ENCODE results near the gene G2E3.
"Not testable (repeated sequence)": the region's sequence is repeated elsewhere in the genome, so short reads cannot be mapped to it uniquely, and the experiment has no call there.

The G2E3 gene

GRCh38 chr14:30624132-30624423 is 65.1 kb downstream of the G2E3 start:
- Histone ChIP-seq H3K4me3 (ENCODE audit: control insufficient read depth in 1 of 7, extremely low read depth in 1 of 7, insufficient read depth in 4 of 7, low read depth in 2 of 7, low read length in 6 of 7) (peak overlapping the region in 2 of 7 experiments; percentile 24 to 90), H3K27ac (ENCODE audit: insufficient read depth in 1 of 2, low read depth in 1 of 2, low read length in 2 of 2, poor library complexity in 1 of 2, severe bottlenecking in 2 of 2) (no peak overlapping the region), H3K36me3 (ENCODE audit: control insufficient read depth in 4 of 4, insufficient read depth in 4 of 4, low read length in 3 of 4) (peaks cover 0 to 7% (median 1%) of the 10 kb centered on the region in 4 experiments), H3K9me3 (ENCODE audit: control extremely low read depth in 1 of 5, control insufficient read depth in 4 of 5, insufficient read depth in 2 of 5, low read depth in 1 of 5, low read length in 4 of 5) (no peaks in the 10 kb centered on the region), H3K4me1 (ENCODE audit: control extremely low read depth in 1 of 4, control insufficient read depth in 4 of 4, insufficient read depth in 4 of 4, low read length in 3 of 4) (peaks cover 6 to 31% (median 15%) of the 10 kb centered on the region in 4 experiments), H3K27me3 (replicated peaks in 2 of 5; ENCODE audit: control insufficient read depth in 4 of 5, insufficient read depth in 5 of 5, low read length in 4 of 5) (no peaks in the 10 kb centered on the region)
- ChIA-PET POLR2A (no interaction called here), CTCF (no interaction called here)
- DNase-seq: no peak
- WGBS (ENCODE audit: insufficient coverage): 97% methylated on average over 4 of the region's 5 CpGs

DNA sequence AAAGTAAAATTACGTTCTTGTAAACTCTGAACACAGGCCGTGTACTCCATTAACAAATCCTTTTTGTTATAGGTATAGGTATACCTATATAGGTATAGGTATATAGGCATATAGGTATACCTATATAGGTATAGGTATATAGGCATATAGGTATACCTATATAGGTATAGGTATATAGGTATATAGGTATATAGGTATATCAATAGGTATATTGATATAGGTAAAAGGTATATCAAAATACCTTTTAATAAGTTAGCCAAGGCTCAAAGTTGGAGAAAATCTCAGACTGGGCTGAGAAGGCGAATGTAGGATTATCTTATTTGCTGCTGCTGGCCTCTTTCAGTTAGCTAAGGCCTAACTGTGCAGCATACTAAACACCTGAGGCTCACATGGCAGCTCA is 66.6 kb downstream of the G2E3 start:
- Histone ChIP-seq H3K4me3 (ENCODE audit: control insufficient read depth in 1 of 7, extremely low read depth in 1 of 7, insufficient read depth in 4 of 7, low read depth in 2 of 7, low read length in 6 of 7) (no peak overlapping the region), H3K9me3 (ENCODE audit: control extremely low read depth in 1 of 5, control insufficient read depth in 4 of 5, insufficient read depth in 2 of 5, low read depth in 1 of 5, low read length in 4 of 5) (no peaks in the 10 kb centered on the region), H3K36me3 (ENCODE audit: control insufficient read depth in 4 of 4, insufficient read depth in 4 of 4, low read length in 3 of 4) (peaks cover 0 to 7% (median 2%) of the 10 kb centered on the region in 4 experiments), H3K27me3 (replicated peaks in 2 of 5; ENCODE audit: control insufficient read depth in 4 of 5, insufficient read depth in 5 of 5, low read length in 4 of 5) (no peaks in the 10 kb centered on the region), H3K27ac (ENCODE audit: insufficient read depth in 1 of 2, low read depth in 1 of 2, low read length in 2 of 2, poor library complexity in 1 of 2, severe bottlenecking in 2 of 2) (no peak overlapping the region), H3K4me1 (ENCODE audit: control extremely low read depth in 1 of 4, control insufficient read depth in 4 of 4, insufficient read depth in 4 of 4, low read length in 3 of 4) (peaks cover 6 to 31% (median 15%) of the 10 kb centered on the region in 4 experiments)
- WGBS (ENCODE audit: insufficient coverage): 100% methylated on average over 1 of the region's 3 CpGs
- ChIA-PET CTCF (no interaction called here), POLR2A (no interaction called here)
- DNase-seq: no peak

DNA sequence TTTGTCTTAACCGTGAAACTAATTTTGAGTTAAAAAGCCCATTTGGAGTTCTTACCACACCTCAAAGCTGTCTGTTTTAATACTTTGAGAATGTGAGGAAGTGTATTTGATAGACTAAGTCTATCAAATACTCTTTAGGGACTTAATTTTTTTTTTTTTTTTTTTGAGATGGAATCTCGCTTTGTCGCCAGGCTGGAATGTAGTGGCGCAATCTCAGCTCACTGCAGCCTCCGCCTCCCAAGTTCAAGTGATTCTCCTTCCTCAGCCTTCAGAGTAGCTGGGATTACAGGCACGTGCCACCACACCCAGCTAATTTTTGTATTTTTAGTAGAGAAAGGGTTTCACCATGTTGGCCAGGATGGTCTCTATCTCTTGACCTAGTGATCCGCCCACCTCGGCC is 70.5 kb downstream of the G2E3 start:
- H3K27me3 ChIP-seq (replicated peaks in 2 of 5; ENCODE audit: control insufficient read depth in 4 of 5, insufficient read depth in 5 of 5, low read length in 4 of 5); DNase-seq; H3K27ac ChIP-seq (ENCODE audit: insufficient read depth in 1 of 2, low read depth in 1 of 2, low read length in 2 of 2, poor library complexity in 1 of 2, severe bottlenecking in 2 of 2); H3K4me3 ChIP-seq (ENCODE audit: control insufficient read depth in 1 of 7, extremely low read depth in 1 of 7, insufficient read depth in 4 of 7, low read depth in 2 of 7, low read length in 6 of 7); H3K9me3 ChIP-seq (ENCODE audit: control extremely low read depth in 1 of 5, control insufficient read depth in 4 of 5, insufficient read depth in 2 of 5, low read depth in 1 of 5, low read length in 4 of 5); H3K4me1 ChIP-seq (ENCODE audit: control extremely low read depth in 1 of 4, control insufficient read depth in 4 of 4, insufficient read depth in 4 of 4, low read length in 3 of 4); POLR2A ChIA-PET; CTCF ChIA-PET: not testable (repeated sequence)
- peaks cover 0 to 18% (median 11%) of the 10 kb centered on the region in 4 experiments for H3K36me3 ChIP-seq (ENCODE audit: control insufficient read depth in 4 of 4, insufficient read depth in 4 of 4, low read length in 3 of 4)
- 100% methylated on average over 3 of the region's 8 CpGs for WGBS (ENCODE audit: insufficient coverage)

DNA sequence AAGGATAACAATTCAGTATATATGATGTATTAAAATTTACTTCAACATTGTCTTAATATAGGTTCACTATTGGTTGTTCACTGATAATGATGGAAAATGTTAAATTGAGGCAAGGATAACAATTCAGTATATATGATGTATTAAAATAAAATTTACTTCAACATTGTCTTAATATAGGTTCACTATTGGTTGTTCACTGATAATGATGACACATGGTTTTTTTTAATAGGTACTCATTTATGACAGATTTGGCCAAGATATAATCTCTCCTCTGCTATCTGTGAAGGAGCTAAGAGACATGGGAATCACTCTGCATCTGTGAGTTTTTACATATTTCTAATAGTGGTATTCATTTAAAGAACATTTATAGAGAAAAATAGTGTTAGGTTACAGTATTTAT is 71.3 kb downstream of the G2E3 start:
- Histone ChIP-seq H3K4me1 (ENCODE audit: control extremely low read depth in 1 of 4, control insufficient read depth in 4 of 4, insufficient read depth in 4 of 4, low read length in 3 of 4) (peaks cover 0 to 3% (median 0%) of the 10 kb centered on the region in 4 experiments), H3K27ac (ENCODE audit: insufficient read depth in 1 of 2, low read depth in 1 of 2, low read length in 2 of 2, poor library complexity in 1 of 2, severe bottlenecking in 2 of 2) (no peak overlapping the region), H3K4me3 (ENCODE audit: control insufficient read depth in 1 of 7, extremely low read depth in 1 of 7, insufficient read depth in 4 of 7, low read depth in 2 of 7, low read length in 6 of 7) (no peak overlapping the region), H3K9me3 (ENCODE audit: control extremely low read depth in 1 of 5, control insufficient read depth in 4 of 5, insufficient read depth in 2 of 5, low read depth in 1 of 5, low read length in 4 of 5) (no peaks in the 10 kb centered on the region), H3K27me3 (replicated peaks in 2 of 5; ENCODE audit: control insufficient read depth in 4 of 5, insufficient read depth in 5 of 5, low read length in 4 of 5) (no peaks in the 10 kb centered on the region), H3K36me3 (ENCODE audit: control insufficient read depth in 4 of 4, insufficient read depth in 4 of 4, low read length in 3 of 4) (peaks cover 4 to 26% (median 16%) of the 10 kb centered on the region in 4 experiments)
- CTCF ChIA-PET: no interaction called here
- POLR2A ChIA-PET: no interaction called here
- DNase-seq: no peak

DNA sequence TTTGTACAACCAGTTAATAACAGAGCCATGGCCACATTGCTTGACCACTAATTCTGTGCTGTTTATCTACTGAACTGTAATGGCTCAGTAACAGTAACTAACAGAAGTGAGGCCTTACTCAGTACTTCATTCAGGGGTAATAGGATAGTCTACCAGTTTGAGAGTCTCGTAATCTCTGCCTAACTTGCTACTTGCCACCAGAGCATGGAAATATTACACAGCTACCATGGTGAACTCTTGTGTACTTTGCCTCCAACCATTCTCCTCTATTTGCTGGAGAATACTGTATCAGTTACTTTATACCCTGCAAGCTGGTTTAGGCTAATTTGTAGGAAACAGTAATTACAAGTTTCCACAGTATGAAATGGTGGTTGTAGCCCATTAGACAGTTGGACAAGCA is 73.8 kb downstream of the G2E3 start:
- H3K36me3 ChIP-seq (ENCODE audit: control insufficient read depth in 4 of 4, insufficient read depth in 4 of 4, low read length in 3 of 4): peaks cover 10 to 48% (median 20%) of the 10 kb centered on the region in 4 experiments
- no peaks in the 10 kb centered on the region for H3K27me3 ChIP-seq (replicated peaks in 2 of 5; ENCODE audit: control insufficient read depth in 4 of 5, insufficient read depth in 5 of 5, low read length in 4 of 5)
- no peaks in the 10 kb centered on the region for H3K9me3 ChIP-seq (ENCODE audit: control extremely low read depth in 1 of 5, control insufficient read depth in 4 of 5, insufficient read depth in 2 of 5, low read depth in 1 of 5, low read length in 4 of 5)
- WGBS (ENCODE audit: insufficient coverage): 100% methylated on average over 1 of the region's 1 CpG
- POLR2A ChIA-PET: no interaction called here
- CTCF ChIA-PET: no interaction called here
- H3K27ac ChIP-seq (ENCODE audit: insufficient read depth in 1 of 2, low read depth in 1 of 2, low read length in 2 of 2, poor library complexity in 1 of 2, severe bottlenecking in 2 of 2): no peak overlapping the region
- no peak for DNase-seq
- H3K4me1 ChIP-seq (ENCODE audit: control extremely low read depth in 1 of 4, control insufficient read depth in 4 of 4, insufficient read depth in 4 of 4, low read length in 3 of 4): no peaks in the 10 kb centered on the region
- H3K4me3 ChIP-seq (ENCODE audit: control insufficient read depth in 1 of 7, extremely low read depth in 1 of 7, insufficient read depth in 4 of 7, low read depth in 2 of 7, low read length in 6 of 7): no peak overlapping the region

GRCh38 chr14:30638926-30639325 is 80.0 kb downstream of the G2E3 start:
- Histone ChIP-seq H3K36me3 (ENCODE audit: control insufficient read depth in 4 of 4, insufficient read depth in 4 of 4, low read length in 3 of 4) (peaks cover 11 to 52% (median 29%) of the 10 kb centered on the region in 4 experiments), H3K9me3 (ENCODE audit: control extremely low read depth in 1 of 5, control insufficient read depth in 4 of 5, insufficient read depth in 2 of 5, low read depth in 1 of 5, low read length in 4 of 5) (peaks cover 0 to under 1% (median 0%) of the 10 kb centered on the region in 5 experiments), H3K27me3 (replicated peaks in 2 of 5; ENCODE audit: control insufficient read depth in 4 of 5, insufficient read depth in 5 of 5, low read length in 4 of 5) (no peaks in the 10 kb centered on the region), H3K4me3 (ENCODE audit: control insufficient read depth in 1 of 7, extremely low read depth in 1 of 7, insufficient read depth in 4 of 7, low read depth in 2 of 7, low read length in 6 of 7) (no peak overlapping the region), H3K4me1 (ENCODE audit: control extremely low read depth in 1 of 4, control insufficient read depth in 4 of 4, insufficient read depth in 4 of 4, low read length in 3 of 4) (no peaks in the 10 kb centered on the region), H3K27ac (ENCODE audit: insufficient read depth in 1 of 2, low read depth in 1 of 2, low read length in 2 of 2, poor library complexity in 1 of 2, severe bottlenecking in 2 of 2) (no peak overlapping the region)
- 87% methylated on average over 3 of the region's 3 CpGs for WGBS (ENCODE audit: insufficient coverage)
- no peak for DNase-seq
- ChIA-PET POLR2A (no interaction called here), CTCF (no interaction called here)

DNA sequence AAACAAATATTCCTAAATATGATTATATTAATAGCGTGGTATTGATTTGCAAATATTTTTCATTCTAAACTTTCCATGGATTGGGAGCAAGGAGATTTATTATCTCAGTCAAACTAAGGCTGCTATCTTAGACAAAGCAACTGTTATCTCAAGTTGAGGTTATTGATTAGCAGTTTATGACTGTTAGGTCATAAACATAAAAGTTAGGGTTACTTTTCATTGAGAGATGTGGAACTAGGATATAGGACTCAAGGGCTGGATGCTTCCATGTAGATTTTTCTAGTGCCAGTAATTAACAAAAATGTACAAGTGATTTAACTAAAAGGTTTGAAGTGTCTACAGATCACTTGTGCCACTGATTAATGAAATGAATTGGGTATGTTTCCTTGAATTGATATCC is 82.2 kb downstream of the G2E3 start:
- CTCF ChIA-PET: no interaction called here
- Histone ChIP-seq H3K4me1 (ENCODE audit: control extremely low read depth in 1 of 4, control insufficient read depth in 4 of 4, insufficient read depth in 4 of 4, low read length in 3 of 4) (no peaks in the 10 kb centered on the region), H3K36me3 (ENCODE audit: control insufficient read depth in 4 of 4, insufficient read depth in 4 of 4, low read length in 3 of 4) (peaks cover 23 to 55% (median 32%) of the 10 kb centered on the region in 4 experiments), H3K4me3 (ENCODE audit: control insufficient read depth in 1 of 7, extremely low read depth in 1 of 7, insufficient read depth in 4 of 7, low read depth in 2 of 7, low read length in 6 of 7) (no peak overlapping the region), H3K27ac (ENCODE audit: insufficient read depth in 1 of 2, low read depth in 1 of 2, low read length in 2 of 2, poor library complexity in 1 of 2, severe bottlenecking in 2 of 2) (no peak overlapping the region), H3K27me3 (replicated peaks in 2 of 5; ENCODE audit: control insufficient read depth in 4 of 5, insufficient read depth in 5 of 5, low read length in 4 of 5) (no peaks in the 10 kb centered on the region), H3K9me3 (ENCODE audit: control extremely low read depth in 1 of 5, control insufficient read depth in 4 of 5, insufficient read depth in 2 of 5, low read depth in 1 of 5, low read length in 4 of 5) (peaks cover 0 to 18% (median 4%) of the 10 kb centered on the region in 5 experiments)
- no peak for DNase-seq
- no CpG with 5 or more reads among the region's 1 CpG for WGBS (ENCODE audit: insufficient coverage)
- POLR2A ChIA-PET: no interaction called here
